GM19455 (cell line): ENCODE results near the gene GIMAP2.

Experiments
- ATAC-seq: cut with Tn5 transposase; IDR thresholded peaks from one replicate; pipeline ENCODE4 v1.9.1; 2021; ENCODE audit not compliant: unreplicated experiment

The GIMAP2 gene

DNA sequence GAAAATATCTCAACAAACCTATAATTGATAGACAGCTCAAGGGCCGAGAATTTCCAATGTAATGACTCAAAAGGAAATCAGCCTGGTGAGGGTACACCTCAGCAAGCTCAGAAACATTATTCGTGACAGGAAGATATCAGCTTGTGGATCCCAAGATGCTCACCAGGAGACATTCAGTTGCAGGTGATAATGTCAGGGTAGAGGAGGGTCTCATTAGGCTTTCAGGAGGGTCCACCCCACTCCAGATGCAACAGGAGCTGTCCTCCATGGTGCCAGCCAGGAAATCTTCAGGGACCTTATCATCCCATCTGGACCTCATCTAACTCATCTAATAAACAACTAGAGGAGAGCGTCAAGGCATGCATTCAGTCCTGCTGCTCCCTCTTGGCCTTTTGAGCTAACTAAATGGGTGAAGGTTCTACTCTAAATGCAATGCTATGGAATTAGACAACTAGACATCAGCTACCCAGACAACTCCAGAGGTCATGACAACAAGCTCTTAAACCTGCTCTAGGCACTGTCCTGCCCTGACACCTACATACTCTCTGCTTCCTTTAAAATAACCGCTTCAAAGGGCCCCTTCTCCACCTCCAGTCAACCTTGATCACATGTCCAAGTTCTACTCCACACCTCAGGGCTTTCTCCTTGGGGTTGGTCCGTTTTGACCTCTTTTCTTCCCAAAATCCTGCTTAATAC lies 47.4 kb downstream of the GIMAP2 start:
- ATAC-seq: no peak

DNA sequence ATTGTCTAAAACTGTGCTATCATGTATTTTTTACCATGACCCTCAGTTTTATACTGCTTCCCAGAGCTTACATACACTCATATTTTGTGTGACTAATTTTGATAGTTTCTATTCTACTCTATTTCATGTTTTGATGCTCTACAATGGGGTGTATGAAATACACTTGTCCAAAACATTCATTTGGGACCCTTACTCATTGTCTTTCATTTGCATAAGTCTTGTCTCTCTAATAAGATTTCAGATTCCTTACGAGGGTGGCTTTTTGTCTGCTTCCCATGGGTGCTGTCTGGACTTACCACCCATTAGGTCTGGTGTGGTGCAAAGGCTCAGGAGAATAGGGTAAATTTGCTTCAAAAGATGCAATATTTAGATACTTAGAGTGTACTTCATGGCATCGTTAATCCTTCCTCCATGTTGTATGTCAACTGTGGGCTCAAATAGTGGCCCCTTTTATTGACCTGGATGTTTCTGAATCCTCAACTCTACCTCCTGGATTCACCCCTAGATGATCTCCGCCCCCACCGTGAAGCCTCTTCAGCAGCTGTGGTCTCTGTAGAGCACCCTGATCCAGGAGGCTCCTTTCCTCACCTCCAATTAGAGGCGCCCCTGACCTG lies 48.1 kb downstream of the GIMAP2 start:
- no peak for ATAC-seq

GRCh38 chr7:150734254-150734653 lies 48.7 kb downstream of the GIMAP2 start:
- no peak for ATAC-seq

- no peak for ATAC-seq
These were observed 50.3 kb downstream of the GIMAP2 start for GRCh38 chr7:150735596-150736358.

- no peak for ATAC-seq
These were observed 51.4 kb downstream of the GIMAP2 start for GRCh38 chr7:150736864-150737263.

DNA sequence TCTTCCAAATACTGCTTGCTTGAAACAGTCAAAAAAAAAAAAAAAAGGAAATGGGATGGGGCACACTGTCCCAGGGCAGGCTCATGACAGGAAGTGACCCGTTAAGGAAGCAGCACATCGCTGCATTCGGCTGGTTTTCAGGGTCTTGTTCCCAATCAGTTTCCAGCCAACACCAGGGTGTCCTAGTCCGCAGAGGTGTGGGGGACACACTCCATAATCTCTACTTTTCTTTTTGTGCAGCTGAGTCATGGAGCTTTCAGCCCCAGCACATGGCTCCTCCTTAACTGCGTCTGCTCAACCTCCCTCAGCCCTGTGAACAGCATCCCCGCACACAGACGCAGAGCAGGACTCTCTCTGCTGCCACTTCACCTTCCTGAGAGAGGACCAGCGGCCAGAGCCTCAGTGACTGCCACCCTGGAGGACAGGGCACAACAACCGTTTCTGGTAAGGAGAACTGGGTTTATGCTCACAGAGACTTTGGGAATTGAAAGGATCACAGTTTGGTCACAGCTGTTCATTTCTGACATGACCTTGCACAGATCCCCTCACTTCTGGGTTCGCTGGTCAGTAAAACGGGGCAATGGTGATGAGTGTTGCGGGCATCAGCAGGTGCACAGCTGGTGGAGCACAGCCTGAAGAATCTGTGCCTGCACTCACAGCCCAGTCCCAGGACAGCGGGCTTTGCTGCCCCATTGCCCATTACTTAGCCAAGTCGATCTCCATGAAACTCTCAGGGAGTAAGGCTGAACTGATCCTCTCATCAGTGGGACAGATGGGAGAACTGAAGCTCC lies 52.0 kb downstream of the GIMAP2 start, which contains the start of gene GIMAP5:
GIMAP5 (plus strand) TSS at position 154 of the 791 bp plus-strand sequence. CDS start 3,467 bp downstream, outside the sequence.
- no peak for ATAC-seq

- ATAC-seq: no peak
These were observed 52.6 kb downstream of the GIMAP2 start for GRCh38 chr7:150738092-150738491.

DNA sequence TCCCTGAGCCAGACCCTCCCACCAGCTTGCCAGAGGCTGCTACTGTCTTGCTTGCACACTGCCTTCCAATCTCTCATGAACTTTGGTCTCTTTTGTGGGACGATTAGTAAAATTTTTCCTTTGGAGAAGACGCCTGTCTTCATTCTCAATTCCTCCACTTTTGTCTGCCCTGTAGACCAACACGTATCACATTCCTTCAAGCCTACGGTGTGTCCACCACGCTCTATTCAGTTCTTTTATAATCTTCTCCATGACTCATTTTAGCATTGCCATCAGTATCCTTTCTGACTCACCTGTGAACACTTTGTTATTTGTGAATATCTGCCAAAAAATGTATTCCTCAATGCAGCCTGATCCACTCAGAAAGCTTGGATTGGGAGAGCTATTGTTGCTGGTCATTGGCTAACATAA lies 53.1 kb downstream of the GIMAP2 start:
- ATAC-seq: no peak

GRCh38 chr7:150739033-150739432 lies 53.5 kb downstream of the GIMAP2 start:
- no peak for ATAC-seq

DNA sequence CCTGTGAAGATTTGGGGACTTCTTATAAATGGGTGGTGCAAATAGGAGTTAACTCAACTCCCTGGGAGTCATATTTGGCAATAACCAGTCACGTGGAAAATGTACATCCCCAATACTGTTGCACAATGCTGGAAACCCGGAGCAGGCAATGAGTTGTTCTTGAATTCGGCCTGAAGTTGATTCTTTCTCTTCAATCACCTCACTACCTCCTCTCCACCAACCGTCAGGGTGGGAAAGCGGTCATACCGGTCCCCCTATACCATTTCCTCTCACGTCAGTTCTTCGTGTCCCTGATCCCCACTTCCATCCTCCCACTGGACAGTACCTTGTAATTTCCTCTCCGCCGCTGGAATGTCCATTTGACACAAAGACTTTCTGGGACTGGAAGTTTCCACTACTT lies 54.5 kb downstream of the GIMAP2 start:
- ATAC-seq: no peak

DNA sequence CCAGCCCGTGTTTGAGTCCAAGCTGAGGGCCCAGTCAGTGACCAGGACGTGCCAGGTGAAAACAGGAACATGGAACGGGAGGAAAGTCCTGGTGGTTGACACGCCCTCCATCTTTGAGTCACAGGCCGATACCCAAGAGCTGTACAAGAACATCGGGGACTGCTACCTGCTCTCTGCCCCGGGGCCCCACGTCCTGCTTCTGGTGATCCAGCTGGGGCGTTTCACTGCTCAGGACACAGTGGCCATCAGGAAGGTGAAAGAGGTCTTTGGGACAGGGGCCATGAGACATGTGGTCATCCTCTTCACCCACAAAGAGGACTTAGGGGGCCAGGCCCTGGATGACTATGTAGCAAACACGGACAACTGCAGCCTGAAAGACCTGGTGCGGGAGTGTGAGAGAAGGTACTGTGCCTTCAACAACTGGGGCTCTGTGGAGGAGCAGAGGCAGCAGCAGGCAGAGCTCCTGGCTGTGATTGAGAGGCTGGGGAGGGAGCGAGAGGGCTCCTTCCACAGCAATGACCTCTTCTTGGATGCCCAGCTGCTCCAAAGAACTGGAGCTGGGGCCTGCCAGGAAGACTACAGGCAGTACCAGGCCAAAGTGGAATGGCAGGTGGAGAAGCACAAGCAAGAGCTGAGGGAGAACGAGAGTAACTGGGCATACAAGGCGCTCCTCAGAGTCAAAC lies 56.9 kb downstream of the GIMAP2 start:
- no peak for ATAC-seq
